ENCODE data around the gene SOCS1. TPM values are rescaled to one million over a fixed set of nuclear protein-coding genes. Genes with fewer than 3 reads are reported as not detected.

Gene SOCS1
- total RNA-seq, 4 donors from 2014 or later: 3.8 to 11.1 (median 6.1) TPM

GRCh38 chr16:11260596-11260966 lies 4.6 kb upstream of the SOCS1 start:
- 72% methylated on average over 3 of the region's 3 CpGs for WGBS
- no peaks in the 10 kb centered on the region for H3K36me3 ChIP-seq
- TF ChIP-seq CTCF (IDR thresholded peaks at IDR 0.05) (no peak), POLR2A (IDR thresholded peaks at IDR 0.05; ENCODE audit: low read depth) (no peak), POLR2AphosphoS5 (IDR thresholded peaks at IDR 0.05) (no peak), EP300 (IDR thresholded peaks at IDR 0.05) (no peak)
- intact Hi-C loops (cut with DNase I): no loop called here
- no peak overlapping the region for H3K27ac ChIP-seq (replicated peaks in 1 of 4)
- peaks cover 0 to 2% (median 0%) of the 10 kb centered on the region in 4 donors for H3K27me3 ChIP-seq
- no peak for DNase-seq (ENCODE audit: extremely low spot score)
- H3K4me3 ChIP-seq: no peak overlapping the region
- H3K9me3 ChIP-seq: no peaks in the 10 kb centered on the region
- peaks cover 21 to 29% (median 26%) of the 10 kb centered on the region in 4 donors for H3K4me1 ChIP-seq

GRCh38 chr16:11259655-11260595 lies 3.9 kb upstream of the SOCS1 start:
- peaks cover 26 to 36% (median 33%) of the 10 kb centered on the region in 4 donors for H3K4me1 ChIP-seq
- 93% methylated on average over 10 of the region's 12 CpGs for WGBS
- no peak for DNase-seq (ENCODE audit: extremely low spot score)
- no peak overlapping the region for H3K4me3 ChIP-seq
- no peak for TF ChIP-seq CTCF (IDR thresholded peaks at IDR 0.05)
- no peak for TF ChIP-seq POLR2A (IDR thresholded peaks at IDR 0.05; ENCODE audit: low read depth)
- no peak for TF ChIP-seq POLR2AphosphoS5 (IDR thresholded peaks at IDR 0.05)
- TF ChIP-seq EP300 (IDR thresholded peaks at IDR 0.05): no peak
- H3K27me3 ChIP-seq: peaks cover 0 to 4% (median 0%) of the 10 kb centered on the region in 4 donors
- intact Hi-C loops (cut with DNase I): loop anchor here (5.0 to 10.0 kb wide), 2 partner anchors 87 to 185 kb away; partner anchors contain the start of gene RMI2
- H3K36me3 ChIP-seq: no peaks in the 10 kb centered on the region
- no peaks in the 10 kb centered on the region for H3K9me3 ChIP-seq
- H3K27ac ChIP-seq (replicated peaks in 1 of 4): no peak overlapping the region

GRCh38 chr16:11258553-11259492 lies 2.8 kb upstream of the SOCS1 start:
- DNase-seq (ENCODE audit: extremely low spot score): no peak
- Histone ChIP-seq H3K36me3 (no peaks in the 10 kb centered on the region), H3K9me3 (no peaks in the 10 kb centered on the region), H3K27me3 (peaks cover 0 to 4% (median 0%) of the 10 kb centered on the region in 4 donors), H3K4me3 (peak overlapping the region in 3 of 4 donors; percentile 18 to 23 (median 22)), H3K27ac (replicated peaks in 1 of 4) (peak overlapping the region in 2 of 4 donors; percentile 30 to 39), H3K4me1 (peaks cover 31 to 46% (median 43%) of the 10 kb centered on the region in 4 donors)
- intact Hi-C loops (cut with DNase I): loop anchor here (5.0 to 10.0 kb wide), 2 partner anchors 88 to 184 kb away; partner anchors contain the start of gene RMI2
- 56% methylated on average over 12 of the region's 15 CpGs for whole genome bisulfite sequencing
- TF ChIP-seq CTCF (IDR thresholded peaks at IDR 0.05): no peak

- H3K9me3 ChIP-seq: no peaks in the 10 kb centered on the region
- intact Hi-C loops (cut with DNase I): loop anchor here (1.0 to 10.0 kb wide), 3 partner anchors 90 to 285 kb away; partner anchors contain the start of gene RMI2
- H3K4me1 ChIP-seq: peaks cover 36 to 54% (median 50%) of the 10 kb centered on the region in 4 donors
- WGBS: 26% methylated on average over 19 of the region's 21 CpGs
- H3K36me3 ChIP-seq: no peaks in the 10 kb centered on the region
- peaks cover 0 to 4% (median 0%) of the 10 kb centered on the region in 4 donors for H3K27me3 ChIP-seq
- H3K4me3 ChIP-seq: peak overlapping the region; percentile 71 to 98 (median 80)
- peak overlapping the region; percentile 92 to 97 (median 94) for H3K27ac ChIP-seq (replicated peaks in 1 of 4)
- no peak for TF ChIP-seq POLR2A (IDR thresholded peaks at IDR 0.05; ENCODE audit: low read depth)
- TF ChIP-seq CTCF (IDR thresholded peaks at IDR 0.05): peak; percentile 68 to 83 (median 82)
- TF ChIP-seq POLR2AphosphoS5 (IDR thresholded peaks at IDR 0.05): peak in 1 of 2 donors; percentile 42
- no peak for TF ChIP-seq EP300 (IDR thresholded peaks at IDR 0.05)
- no peak for DNase-seq (ENCODE audit: extremely low spot score)
These were observed 1.3 kb upstream of the SOCS1 start for GRCh38 chr16:11257131-11257938.
